Stimulated activated CD4-positive, alpha-beta T cell treated with anti-CD3 and anti-CD28 coated beads, Interleukin-1b, Interleukin-23, amount 100 ng/mL, for 24 hours (primary cell): ENCODE measurements around the gene CLGN.

Experiments used
- DNase-seq, 4 experiments: peaks; one replicate each; pipeline ENCODE4 v3.0.0-alpha.2; 2020; ENCODE audit warnings: low read depth in 4 of 4, low spot score in 1 of 4

CLGN gene

DNA sequence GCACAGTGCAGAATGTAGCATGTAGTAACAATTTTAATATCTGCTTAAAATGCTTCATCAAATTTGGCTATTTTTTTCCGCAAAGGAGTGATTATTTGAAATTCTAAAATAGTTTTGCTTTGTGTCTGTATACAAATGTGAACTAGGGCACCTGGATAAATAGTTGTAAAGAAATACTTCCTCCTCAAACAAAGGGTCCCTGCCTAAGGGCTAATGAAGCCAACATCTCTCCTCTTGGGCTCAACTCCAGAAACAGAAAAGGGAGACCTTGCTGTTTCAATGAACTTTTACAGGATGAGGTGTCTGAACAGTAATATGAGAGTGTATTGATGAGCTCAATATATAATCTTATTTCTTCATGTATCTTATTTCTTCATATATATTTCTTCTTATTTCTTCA is 84.8 kb downstream of the CLGN start:
- no peak for DNase-seq
